HCT116 (cell line): ENCODE results near the gene SLC19A1. TPM values are rescaled to one million over a fixed set of nuclear protein-coding genes. Genes with fewer than 3 reads are reported as not detected.

ENCODE experiments used
- ATAC-seq: fragments of 200-7000 bp; cut with Tn5 transposase; 2 replicates; pipeline ENCODE4 v1.9.1; 2020; ENCODE audit warnings: mild to moderate bottlenecking, moderate library complexity
- BruUV-seq: library from RNA; stranded (reverse); fragments of 400-500 nt; replicated peaks from 2 replicates; lab custom pipeline; 2021; lab: Mats Ljungman, UMichigan
- CTCF ChIA-PET: fragments of 300-600 bp; sonication (Branson Sonifier 250); formaldehyde crosslinking; loops from one replicate; lab custom pipeline; 2021; ENCODE audit warnings: antibody characterized with exemption; lab: Charles Lee
- POLR2A ChIA-PET: fragments of 300-600, 350-600 bp; sonication (Branson Sonifier 250); formaldehyde crosslinking; loops from one replicate; lab custom pipeline; 2021; ENCODE audit warnings: antibody characterized with exemption; lab: Charles Lee
- RAD21 ChIA-PET, 2 experiments: fragments of 300-600 bp; sonication (Branson Sonifier 250); formaldehyde crosslinking; loops; one replicate each; lab custom pipeline; 2023; ENCODE audit warnings: low total read pairs in 2 of 2; ENCODE audit not compliant: uncharacterized antibody in 2 of 2, unreplicated experiment in 2 of 2, low non-redundant PET in 1 of 2; lab: Charles Lee
- DNase-seq: peaks from one replicate; pipeline ENCODE4 v3.0.0-alpha.2; 2010; ENCODE audit warnings: low read depth, low spot score
- H2AFZ ChIP-seq: fragments of 200-600 bp; shearing (Covaris generic), sonication (generic); 2 replicates; pipeline ENCODE4 v1.6.1; 2017; ENCODE audit warnings: low read depth, mixed run types, mixed read lengths, antibody characterized with exemption, low read length; ENCODE audit not compliant: poor library complexity, severe bottlenecking
- H3K27ac ChIP-seq: 2 replicates; pipeline ENCODE4 v1.5.1; 2012; ENCODE audit warnings: low read depth, low read length
- H3K27me3 ChIP-seq: fragments of 200-600 bp; sonication (generic); 2 replicates; pipeline ENCODE4 v1.6.1; 2016; ENCODE audit warnings: mixed run types, low read length, mixed read lengths; ENCODE audit not compliant: insufficient read depth
- H3K36me3 ChIP-seq, 2 experiments: fragments of 200-500 bp in 1 of 2; fragments of 200-600 bp in 1 of 2; sonication (Bioruptor generic) in 1 of 2; sonication (generic) in 1 of 2; 2 replicates each; pipeline versions ENCODE4 v1.5.1 to v1.6.1; 2014 to 2016; ENCODE audit warnings: low read length in 2 of 2, inconsistent platforms in 1 of 2, mixed read lengths in 1 of 2, mixed run types in 1 of 2; ENCODE audit not compliant: insufficient read depth in 2 of 2, control insufficient read depth in 1 of 2
- H3K4me1 ChIP-seq, 2 experiments: fragments of 200-600 bp in 1 of 2; sonication (generic) in 1 of 2; 2 replicates each; pipeline versions ENCODE4 v1.5.1 to v1.6.1; 2012 to 2017; ENCODE audit warnings: low read length in 2 of 2, inconsistent platforms in 1 of 2, mild to moderate bottlenecking in 1 of 2, mixed read lengths in 1 of 2, mixed run types in 1 of 2, moderate library complexity in 1 of 2; ENCODE audit not compliant: insufficient read depth in 2 of 2, control insufficient read depth in 1 of 2
- H3K4me2 ChIP-seq: fragments of 200-600 bp; sonication (generic); 2 replicates; pipeline ENCODE4 v1.6.1; 2017; ENCODE audit warnings: mixed run types, low read length, mixed read lengths
- H3K4me3 ChIP-seq, 2 experiments: fragments of 200-600 bp in 1 of 2; sonication (generic) in 1 of 2; replicated peaks in 1 of 2; 2 replicates each; pipeline ENCODE4 v1.5.1; 2011 to 2016; ENCODE audit warnings: low read length in 2 of 2, control low read depth in 1 of 2, low read depth in 1 of 2, mild to moderate bottlenecking in 1 of 2, mixed read lengths in 1 of 2, mixed run types in 1 of 2
- H3K79me2 ChIP-seq: fragments of 200-600 bp; sonication (generic); 2 replicates; pipeline ENCODE4 v1.6.1; 2017; ENCODE audit warnings: mild to moderate bottlenecking, mixed run types, low read length, moderate library complexity, mixed read lengths; ENCODE audit not compliant: insufficient read depth
- H3K9ac ChIP-seq: fragments of 200-600 bp; sonication (generic); 2 replicates; pipeline ENCODE4 v1.6.1; 2016; ENCODE audit warnings: low read length, mixed read lengths
- H3K9me2 ChIP-seq: fragments of 200-600 bp; sonication (generic), shearing (Covaris generic); 2 replicates; pipeline ENCODE4 v1.6.1; 2017; ENCODE audit warnings: mixed run types, mild to moderate bottlenecking, moderate library complexity; ENCODE audit not compliant: insufficient read depth
- H3K9me3 ChIP-seq, 2 experiments: fragments of 200-500 bp in 1 of 2; fragments of 200-600 bp in 1 of 2; sonication (Bioruptor generic) in 1 of 2; sonication (generic) in 1 of 2; 2 replicates each; pipeline ENCODE4 v1.6.1; 2014 to 2017; ENCODE audit warnings: low read length in 2 of 2, mixed read lengths in 2 of 2, inconsistent platforms in 1 of 2, low read depth in 1 of 2, mild to moderate bottlenecking in 1 of 2, mixed run types in 1 of 2, moderate library complexity in 1 of 2; ENCODE audit not compliant: control insufficient read depth in 1 of 2, insufficient read depth in 1 of 2
- H4K20me1 ChIP-seq: fragments of 200-600 bp; sonication (generic), shearing (Covaris generic); 2 replicates; pipeline ENCODE4 v1.6.1; 2017; ENCODE audit warnings: mixed run types, mild to moderate bottlenecking, moderate library complexity; ENCODE audit not compliant: insufficient read depth
- ATF3 ChIP-seq: IDR thresholded peaks from 2 replicates; pipeline ENCODE4 v1.6.1; 2012
- CEBPB ChIP-seq: IDR thresholded peaks from 2 replicates; pipeline ENCODE4 v1.6.1; 2012; ENCODE audit warnings: low read depth
- CTCF ChIP-seq, 3 experiments: fragments of 200-600 bp in 1 of 3; sonication (generic) in 1 of 3; IDR thresholded peaks in 2 of 3; conservative IDR thresholded peaks in 1 of 3; 2 replicates each; pipeline ENCODE4 v1.5.1; 2012 to 2017; ENCODE audit warnings: low read depth in 2 of 3, low read length in 2 of 3, antibody characterized with exemption in 1 of 3, borderline replicate concordance in 1 of 3, control low read depth in 1 of 3, mild to moderate bottlenecking in 1 of 3, mixed read lengths in 1 of 3, mixed run types in 1 of 3, moderate library complexity in 1 of 3; ENCODE audit not compliant: insufficient read depth in 1 of 3
- EGR1 ChIP-seq: IDR thresholded peaks from 2 replicates; pipeline ENCODE4 v1.6.1; 2012; ENCODE audit warnings: low read depth
- EZH2 ChIP-seq: fragments of 200-600 bp; sonication (generic); IDR thresholded peaks from 2 replicates; pipeline ENCODE4 v1.6.1; 2017; ENCODE audit warnings: antibody characterized with exemption, mixed run types
- EZH2phosphoT487 ChIP-seq: fragments of 200-600 bp; IDR thresholded peaks from 2 replicates; pipeline ENCODE4 v1.6.1; 2018; ENCODE audit warnings: antibody characterized with exemption, borderline replicate concordance
- FOSL1 ChIP-seq: IDR thresholded peaks from 2 replicates; pipeline ENCODE4 v1.6.1; 2012; ENCODE audit warnings: low read depth
- JUND ChIP-seq: IDR thresholded peaks from 2 replicates; pipeline ENCODE4 v1.6.1; 2012
- POLR2A ChIP-seq: IDR thresholded peaks from 2 replicates; pipeline ENCODE4 v1.7.0; 2011; ENCODE audit warnings: borderline replicate concordance; ENCODE audit not compliant: insufficient read depth, insufficient read length; ENCODE audit errors: extremely low read depth
- POLR2AphosphoS5 ChIP-seq: IDR thresholded peaks from 2 replicates; pipeline ENCODE4 v1.6.1; 2011; ENCODE audit warnings: mild to moderate bottlenecking, low read depth, low read length, moderate library complexity
- SIN3A ChIP-seq: IDR thresholded peaks from 2 replicates; pipeline ENCODE4 v1.6.1; 2012; ENCODE audit warnings: low read depth
- SP1 ChIP-seq: IDR thresholded peaks from 2 replicates; pipeline ENCODE4 v1.6.1; 2012; ENCODE audit warnings: low read depth
- SRF ChIP-seq: IDR thresholded peaks from 2 replicates; pipeline ENCODE4 v1.6.1; 2012; ENCODE audit warnings: low read depth
- TCF7L2 ChIP-seq: IDR thresholded peaks from 2 replicates; pipeline ENCODE4 v1.7.0; 2011; ENCODE audit warnings: borderline replicate concordance, inconsistent platforms; ENCODE audit not compliant: insufficient read depth, insufficient read length; ENCODE audit errors: extremely low read depth
- YY1 ChIP-seq: IDR thresholded peaks from 2 replicates; pipeline ENCODE4 v1.6.1; 2011; ENCODE audit warnings: low read length, low read depth, moderate library complexity, mild to moderate bottlenecking; ENCODE audit not compliant: insufficient replicate concordance; ENCODE audit errors: extremely low read depth
- ZBTB33 ChIP-seq: IDR thresholded peaks from 2 replicates; pipeline ENCODE4 v1.6.1; 2011; ENCODE audit warnings: mild to moderate bottlenecking, low read length, moderate library complexity; ENCODE audit not compliant: insufficient replicate concordance; ENCODE audit errors: extremely low read depth
- ZFX ChIP-seq: fragments of 450-650 bp; IDR thresholded peaks from 2 replicates; pipeline ENCODE4 v1.6.1; 2017
- ZNF274 ChIP-seq: fragments of 200-500 bp; sonication (Bioruptor generic); IDR thresholded peaks from 2 replicates; pipeline ENCODE4 v1.6.1; 2014; ENCODE audit warnings: mild to moderate bottlenecking, low read depth, low read length, inconsistent platforms
- intact Hi-C: fragments of 100-400 bp; cut with micrococcal nuclease; formaldehyde crosslinking; loops from 2 replicates; pipeline ENCODE4 v1.10.0; 2022
- total RNA-seq: library from RNA; stranded (reverse); gene quantifications from one replicate; pipeline ENCODE4 v1.2.1, GENCODE V29; 2021; ENCODE audit not compliant: unreplicated experiment

The SLC19A1 gene
- total RNA-seq, 1 experiment from 2014 or later: 50.2 TPM

GRCh38 chr21:45450423-45451090, 91.7 kb downstream of the SLC19A1 start:
- peaks cover 0 to 7% of the 10 kb centered on the region in 2 experiments; a peak in 1 of 4 replicates for H3K4me1 ChIP-seq

More at GRCh38 chr21:45450423-45451090, 91.7 kb downstream of the SLC19A1 start:
- no peak overlapping the region for H3K27ac ChIP-seq
- ChIA-PET POLR2A (no interaction called here), RAD21 (no interaction called here), CTCF (no interaction called here)
- no peak overlapping the region for H3K9ac ChIP-seq
- H3K4me3 ChIP-seq: no peak overlapping the region
- H3K36me3 ChIP-seq: peaks cover 0 to 1% of the 10 kb centered on the region in 2 experiments; a peak in 1 of 4 replicates
- DNase-seq (no peak), ATAC-seq (no peak)
- H3K4me2 ChIP-seq: no peak overlapping the region
- no peaks in the 10 kb centered on the region for H3K9me2 ChIP-seq
- H4K20me1 ChIP-seq: no peaks in the 10 kb centered on the region
- no peaks in the 10 kb centered on the region for H3K27me3 ChIP-seq
- H3K79me2 ChIP-seq: peaks cover 26% of the 10 kb centered on the region; the same call in 1 of the 2 replicates
- H2AFZ ChIP-seq: no peak overlapping the region
- no TSS peak for BruUV-seq
- TF ChIP-seq EZH2phosphoT487 (no peak), FOSL1 (no peak), SIN3A (no peak), CTCF (IDR thresholded peaks at IDR 0.05 in 2 of 3, conservative IDR thresholded peaks at IDR 0.05 in 1 of 3; ENCODE audit: borderline replicate concordance in 1 of 3, insufficient read depth in 1 of 3, low read depth in 2 of 3, low read length in 2 of 3) (no peak), SP1 (no peak), ZBTB33 (no peak), ATF3 (no peak), EZH2 (no peak), EGR1 (no peak), SRF (no peak), JUND (no peak), ZFX (no peak), CEBPB (no peak), POLR2AphosphoS5 (no peak), YY1 (no peak), TCF7L2 (no peak), ZNF274 (no peak), POLR2A (no peak)
- H3K9me3 ChIP-seq: peaks cover 11 to 13% of the 10 kb centered on the region in 2 experiments; a peak in 3 of 4 replicates
- intact Hi-C loops: no loop called here
